Cardiac fibroblast (primary cell): ENCODE data around the gene VPS18.

ENCODE experiments used
- DNase-seq, 2 donors: peaks; one replicate each; pipeline versions ENCODE4 v3.0.0 to v3.0.0-alpha.2; 2010; ENCODE audit warnings: low read depth in 2 of 2
- H3K4me3 ChIP-seq, 2 donors: replicated peaks in 1 of 2; 1 replicate in 1 of 2; 2 replicates in 1 of 2; pipeline ENCODE4 v1.5.1; 2011; ENCODE audit warnings: low read depth in 2 of 2, low read length in 2 of 2, mild to moderate bottlenecking in 2 of 2, moderate library complexity in 1 of 2
- TF ChIP-seq, protein P1 (sequence below): IDR thresholded peaks from one replicate; pipeline ENCODE4 v1.5.1; 2011; ENCODE audit warnings: low read depth, mild to moderate bottlenecking, low read length, inconsistent platforms

The VPS18 gene

DNA sequence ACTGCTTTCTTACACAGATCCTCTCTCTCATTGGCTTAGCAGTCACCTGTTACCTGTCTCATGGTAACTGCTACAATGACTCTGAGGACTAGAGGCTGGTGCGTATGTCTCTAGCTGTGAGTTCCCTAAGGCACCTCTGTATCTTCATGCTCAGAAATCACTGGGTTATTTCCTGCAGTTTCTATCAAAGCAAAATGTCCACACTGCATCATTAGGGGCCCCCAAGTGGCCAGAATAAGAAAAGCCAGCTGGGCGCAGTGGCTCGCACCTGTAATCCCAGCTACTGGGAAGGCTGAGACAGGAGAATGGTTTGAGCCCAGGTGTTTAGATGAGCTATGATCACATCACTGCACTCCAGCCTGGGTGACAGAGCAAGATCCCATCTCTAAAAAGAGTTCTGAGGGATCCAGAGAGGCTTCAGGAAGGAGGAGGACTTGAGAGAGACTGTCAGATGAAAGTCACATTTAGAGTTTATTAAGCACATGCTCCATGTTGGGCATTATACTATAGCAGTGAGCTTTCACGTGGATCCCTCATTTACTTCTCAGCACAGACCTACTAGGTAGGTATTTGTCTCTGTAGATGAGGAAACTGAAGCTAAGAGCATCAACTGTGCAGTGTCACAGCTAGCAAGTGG lies 2.3 kb upstream of the VPS18 start:
- TF ChIP-seq, protein P1, sequence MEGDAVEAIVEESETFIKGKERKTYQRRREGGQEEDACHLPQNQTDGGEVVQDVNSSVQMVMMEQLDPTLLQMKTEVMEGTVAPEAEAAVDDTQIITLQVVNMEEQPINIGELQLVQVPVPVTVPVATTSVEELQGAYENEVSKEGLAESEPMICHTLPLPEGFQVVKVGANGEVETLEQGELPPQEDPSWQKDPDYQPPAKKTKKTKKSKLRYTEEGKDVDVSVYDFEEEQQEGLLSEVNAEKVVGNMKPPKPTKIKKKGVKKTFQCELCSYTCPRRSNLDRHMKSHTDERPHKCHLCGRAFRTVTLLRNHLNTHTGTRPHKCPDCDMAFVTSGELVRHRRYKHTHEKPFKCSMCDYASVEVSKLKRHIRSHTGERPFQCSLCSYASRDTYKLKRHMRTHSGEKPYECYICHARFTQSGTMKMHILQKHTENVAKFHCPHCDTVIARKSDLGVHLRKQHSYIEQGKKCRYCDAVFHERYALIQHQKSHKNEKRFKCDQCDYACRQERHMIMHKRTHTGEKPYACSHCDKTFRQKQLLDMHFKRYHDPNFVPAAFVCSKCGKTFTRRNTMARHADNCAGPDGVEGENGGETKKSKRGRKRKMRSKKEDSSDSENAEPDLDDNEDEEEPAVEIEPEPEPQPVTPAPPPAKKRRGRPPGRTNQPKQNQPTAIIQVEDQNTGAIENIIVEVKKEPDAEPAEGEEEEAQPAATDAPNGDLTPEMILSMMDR: peak; percentile 79

DNA sequence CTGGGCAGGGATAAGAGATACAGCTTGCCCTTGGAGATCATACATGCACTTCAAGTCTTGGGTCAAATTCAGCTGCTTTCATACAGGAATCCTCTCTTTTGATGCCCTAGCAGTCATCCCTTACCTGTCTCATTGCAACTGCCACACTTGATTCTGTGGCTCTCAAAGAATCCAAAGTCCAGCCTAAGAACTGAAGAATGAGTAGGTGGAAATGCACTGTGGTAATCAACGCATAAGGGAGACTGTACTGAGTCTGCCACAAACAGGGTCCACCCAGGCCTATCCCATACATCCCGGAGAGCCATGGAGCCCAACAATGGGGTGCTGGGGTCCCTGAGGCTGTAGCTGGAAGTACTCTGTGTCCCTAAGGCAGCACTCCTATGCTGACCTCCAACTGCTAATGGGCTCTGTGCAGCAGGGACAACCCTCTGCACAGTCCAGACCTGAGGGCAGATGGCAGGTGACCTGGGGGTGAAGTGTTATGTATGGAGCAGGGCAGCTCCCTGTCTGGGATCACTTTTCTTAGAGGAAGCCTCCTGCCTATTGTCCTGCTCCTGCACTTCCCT lies 1.7 kb upstream of the VPS18 start:
- no peak for DNase-seq
- TF ChIP-seq, protein P1: no peak
- H3K4me3 ChIP-seq: no peak overlapping the region

More for the DNA sequence above, 2.3 kb upstream of the VPS18 start:
- H3K4me3 ChIP-seq: no peak overlapping the region
- peak; percentile 60 to 67 for DNase-seq

DNA sequence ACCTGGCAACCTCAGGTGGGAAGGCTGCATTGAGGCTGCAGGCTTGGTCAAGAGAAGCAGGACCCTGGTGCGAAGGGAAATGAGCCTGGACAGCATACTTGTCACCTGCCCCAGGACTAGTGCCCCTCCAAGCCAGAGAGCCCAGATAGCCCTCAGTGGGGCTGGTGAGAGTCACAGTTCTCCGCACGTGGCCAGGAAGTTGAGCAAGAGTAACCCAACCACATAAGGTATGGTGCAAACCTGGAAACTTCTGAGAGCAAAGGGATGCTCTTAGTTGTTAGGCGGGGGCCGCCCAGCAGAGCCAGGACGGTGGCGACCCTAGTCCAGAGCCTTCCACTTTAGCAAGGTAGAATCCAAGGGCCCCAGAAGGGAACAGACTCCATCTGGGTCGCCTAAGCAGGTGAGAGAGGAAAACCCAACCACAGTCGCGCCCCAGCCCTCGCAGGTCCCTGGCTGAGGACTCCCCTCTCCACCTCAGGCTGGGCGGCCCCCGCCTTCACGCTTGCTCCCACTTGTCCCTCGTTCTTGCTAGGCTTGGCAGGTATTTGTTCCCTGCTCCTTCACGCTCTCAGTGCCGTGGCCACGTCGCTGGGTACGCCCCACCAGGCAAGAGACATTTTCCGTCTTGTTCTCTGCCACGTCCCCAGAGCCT lies 1.1 kb upstream of the VPS18 start:
- DNase-seq: peak in 1 of 2 donors; percentile 26
- TF ChIP-seq, protein P1: no peak
- no peak overlapping the region for H3K4me3 ChIP-seq

DNA sequence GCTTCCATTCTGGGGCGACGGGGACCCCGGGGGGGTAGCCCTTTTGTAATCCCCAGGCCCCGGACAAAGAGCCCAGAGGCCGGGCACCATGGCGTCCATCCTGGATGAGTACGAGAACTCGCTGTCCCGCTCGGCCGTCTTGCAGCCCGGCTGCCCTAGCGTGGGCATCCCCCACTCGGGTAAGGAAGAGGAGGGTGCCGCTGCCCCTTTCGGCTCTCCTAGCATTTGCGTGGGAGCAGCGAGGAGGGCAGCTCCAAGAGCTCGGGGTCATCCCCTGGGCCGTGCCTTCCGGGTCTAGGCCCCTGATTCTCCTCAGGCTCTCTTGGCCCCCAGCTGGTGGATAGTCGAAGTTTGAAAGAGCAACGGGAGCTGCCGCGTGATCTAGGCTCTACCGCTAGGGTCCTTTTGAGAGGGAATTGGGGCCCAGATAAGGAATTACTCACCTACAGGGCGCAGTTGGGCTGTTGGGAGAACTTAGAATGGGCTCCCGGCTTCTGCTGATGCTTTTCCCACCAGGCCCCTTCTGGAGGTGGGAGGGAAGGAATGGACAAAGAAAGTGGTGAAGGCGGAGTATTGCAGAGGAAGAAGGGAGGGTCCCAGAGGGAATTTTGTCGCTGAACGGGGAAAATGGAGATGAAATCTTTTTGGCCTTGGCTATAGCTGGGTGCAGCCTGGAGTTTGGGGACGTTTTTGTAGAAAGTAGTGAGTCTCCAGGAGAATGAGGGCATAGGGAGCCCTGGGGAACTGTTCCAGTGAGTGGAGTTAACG lies 615 bp downstream of the VPS18 start:
- H3K4me3 ChIP-seq: peak overlapping the region; percentile 93 to 95
- TF ChIP-seq, protein P1: peak; percentile 76
- DNase-seq: peak; percentile 76 to 80

DNA sequence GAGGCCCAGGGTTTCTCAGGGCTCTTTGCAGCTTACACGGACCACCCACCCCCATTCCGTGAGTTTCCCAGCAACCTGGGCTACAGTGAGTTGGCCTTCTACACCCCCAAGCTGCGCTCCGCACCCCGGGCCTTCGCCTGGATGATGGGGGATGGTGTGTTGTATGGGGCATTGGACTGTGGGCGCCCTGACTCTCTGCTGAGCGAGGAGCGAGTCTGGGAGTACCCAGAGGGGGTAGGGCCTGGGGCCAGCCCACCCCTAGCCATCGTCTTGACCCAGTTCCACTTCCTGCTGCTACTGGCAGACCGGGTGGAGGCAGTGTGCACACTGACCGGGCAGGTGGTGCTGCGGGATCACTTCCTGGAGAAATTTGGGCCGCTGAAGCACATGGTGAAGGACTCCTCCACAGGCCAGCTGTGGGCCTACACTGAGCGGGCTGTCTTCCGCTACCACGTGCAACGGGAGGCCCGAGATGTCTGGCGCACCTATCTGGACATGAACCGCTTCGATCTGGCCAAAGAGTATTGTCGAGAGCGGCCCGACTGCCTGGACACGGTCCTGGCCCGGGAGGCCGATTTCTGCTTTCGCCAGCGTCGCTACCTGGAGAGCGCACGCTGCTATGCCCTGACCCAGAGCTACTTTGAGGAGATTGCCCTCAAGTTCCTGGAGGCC lies 5.4 kb downstream of the VPS18 start:
- DNase-seq: no peak
- TF ChIP-seq, protein P1: no peak
- H3K4me3 ChIP-seq: no peak overlapping the region
